Mesendoderm (in vitro differentiated cells): ENCODE results near the gene INO80C.

Source experiments
- DNase-seq: peaks from one replicate; pipeline ENCODE4 v3.0.0; 2013
- H2AK5ac ChIP-seq: 2 replicates; pipeline ENCODE4 v1.6.1; 2013; ENCODE audit warnings: low read length, inconsistent platforms
- H2BK120ac ChIP-seq: 2 replicates; pipeline ENCODE4 v1.6.1; 2013; ENCODE audit warnings: low read depth, mild to moderate bottlenecking, low read length, moderate library complexity, mixed read lengths
- H2BK15ac ChIP-seq: replicated peaks from 2 replicates; pipeline ENCODE4 v1.6.1; 2013; ENCODE audit warnings: low read depth, mild to moderate bottlenecking, moderate library complexity
- H2BK5ac ChIP-seq: 2 replicates; pipeline ENCODE4 v1.6.1; 2013; ENCODE audit warnings: low read length, inconsistent platforms
- H3K18ac ChIP-seq: 2 replicates; pipeline ENCODE4 v1.6.1; 2013; ENCODE audit warnings: mild to moderate bottlenecking, low read length, mixed read lengths
- H3K23ac ChIP-seq: one replicate; pipeline ENCODE4 v1.6.1; 2013; ENCODE audit warnings: low read length
- H3K27ac ChIP-seq: 2 replicates; pipeline ENCODE4 v1.5.1; 2013; ENCODE audit warnings: low read depth, mild to moderate bottlenecking, inconsistent platforms, low read length, moderate library complexity
- H3K27me3 ChIP-seq: 2 replicates; pipeline ENCODE4 v1.6.1; 2013; ENCODE audit warnings: low read length, control low read depth, mild to moderate bottlenecking, inconsistent platforms; ENCODE audit not compliant: insufficient read depth, poor library complexity
- H3K36me3 ChIP-seq: 2 replicates; pipeline ENCODE4 v1.6.1; 2013; ENCODE audit warnings: low read length, inconsistent platforms; ENCODE audit not compliant: control insufficient read depth, insufficient read depth
- H3K4ac ChIP-seq: one replicate; pipeline ENCODE4 v1.6.1; 2013; ENCODE audit warnings: low read depth, mild to moderate bottlenecking, low read length, moderate library complexity
- H3K4me1 ChIP-seq: 2 replicates; pipeline ENCODE4 v1.6.1; 2013; ENCODE audit warnings: low read depth, low read length, inconsistent platforms; ENCODE audit not compliant: control insufficient read depth
- H3K4me2 ChIP-seq: 2 replicates; pipeline ENCODE4 v1.6.1; 2013; ENCODE audit warnings: low read length
- H3K4me3 ChIP-seq: 2 replicates; pipeline ENCODE4 v1.5.1; 2013; ENCODE audit warnings: mild to moderate bottlenecking, low read length
- H3K56ac ChIP-seq: one replicate; pipeline ENCODE4 v1.6.1; 2013; ENCODE audit warnings: low read length
- H3K79me1 ChIP-seq: 2 replicates; pipeline ENCODE4 v1.6.1; 2013; ENCODE audit warnings: low read length, inconsistent platforms
- H3K79me2 ChIP-seq: 2 replicates; pipeline ENCODE4 v1.6.1; 2013; ENCODE audit warnings: mild to moderate bottlenecking, low read length; ENCODE audit not compliant: control insufficient read depth, insufficient read depth
- H3K9ac ChIP-seq: 2 replicates; pipeline ENCODE4 v1.6.1; 2013; ENCODE audit warnings: low read length, inconsistent platforms
- H4K5ac ChIP-seq: one replicate; pipeline ENCODE4 v1.6.1; 2013; ENCODE audit warnings: low read length
- H4K8ac ChIP-seq: one replicate; pipeline ENCODE4 v1.6.1; 2013; ENCODE audit warnings: low read depth, mild to moderate bottlenecking, control low read depth, low read length, moderate library complexity
- WGBS: extraction: QIAGEN DNeasy Blood & Tissue Kit; methylation state at CpG from one replicate; pipeline ENCODE4 v1.1.7; 2013; ENCODE audit warnings: low lambda C conversion rate, missing lambda C conversion rate; ENCODE audit not compliant: insufficient coverage; ENCODE audit errors: extremely low coverage; 5-methylcytosine and 5-hydroxymethylcytosine counted together

INO80C gene

DNA sequence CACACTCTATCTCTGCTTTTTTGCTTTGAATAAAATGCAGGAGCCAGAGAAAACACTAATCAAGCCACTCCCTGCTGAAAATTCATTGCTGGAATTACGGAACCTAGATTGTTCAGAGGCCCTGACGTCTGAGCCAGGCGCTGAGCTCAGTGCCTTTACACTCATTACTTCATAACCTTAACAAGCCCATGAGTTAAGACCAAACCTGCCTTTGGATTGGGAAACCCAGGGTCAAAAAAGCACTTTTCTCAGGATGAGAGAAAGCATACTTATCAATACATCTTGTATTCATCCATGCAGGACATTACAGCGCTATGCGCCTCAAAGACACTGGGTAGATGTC is 762 bp downstream of the INO80C start:
- no peak overlapping the region for H2BK120ac ChIP-seq
- no peaks in the 10 kb centered on the region for H3K36me3 ChIP-seq
- no peak overlapping the region for H2BK5ac ChIP-seq
- peak overlapping the region; percentile 78 for H3K4me3 ChIP-seq
- peaks cover 15% of the 10 kb centered on the region for H3K79me1 ChIP-seq
- H3K23ac ChIP-seq, result peak overlapping the region; percentile 84
- peak overlapping the region; percentile 93 for H2AK5ac ChIP-seq
- H3K27me3 ChIP-seq, result no peaks in the 10 kb centered on the region
- peaks cover 10% of the 10 kb centered on the region for H3K4me1 ChIP-seq
- peak overlapping the region; percentile 97 for H3K4me2 ChIP-seq
- peak overlapping the region; percentile 59 for H4K5ac ChIP-seq
- WGBS, result no CpG with 5 or more reads among the region's 5 CpGs
- peak overlapping the region; percentile 90 for H3K56ac ChIP-seq
- H4K8ac ChIP-seq, result no peak overlapping the region
- peaks cover 32% of the 10 kb centered on the region for H3K79me2 ChIP-seq
- peak overlapping the region; percentile 92 for H3K9ac ChIP-seq
- peak overlapping the region; percentile 6 for H3K27ac ChIP-seq
- H3K18ac ChIP-seq, result peak overlapping the region; percentile 22
- peak overlapping the region; percentile 83 for H3K4ac ChIP-seq
- DNase-seq, result no peak
- no peak overlapping the region for H2BK15ac ChIP-seq

DNA sequence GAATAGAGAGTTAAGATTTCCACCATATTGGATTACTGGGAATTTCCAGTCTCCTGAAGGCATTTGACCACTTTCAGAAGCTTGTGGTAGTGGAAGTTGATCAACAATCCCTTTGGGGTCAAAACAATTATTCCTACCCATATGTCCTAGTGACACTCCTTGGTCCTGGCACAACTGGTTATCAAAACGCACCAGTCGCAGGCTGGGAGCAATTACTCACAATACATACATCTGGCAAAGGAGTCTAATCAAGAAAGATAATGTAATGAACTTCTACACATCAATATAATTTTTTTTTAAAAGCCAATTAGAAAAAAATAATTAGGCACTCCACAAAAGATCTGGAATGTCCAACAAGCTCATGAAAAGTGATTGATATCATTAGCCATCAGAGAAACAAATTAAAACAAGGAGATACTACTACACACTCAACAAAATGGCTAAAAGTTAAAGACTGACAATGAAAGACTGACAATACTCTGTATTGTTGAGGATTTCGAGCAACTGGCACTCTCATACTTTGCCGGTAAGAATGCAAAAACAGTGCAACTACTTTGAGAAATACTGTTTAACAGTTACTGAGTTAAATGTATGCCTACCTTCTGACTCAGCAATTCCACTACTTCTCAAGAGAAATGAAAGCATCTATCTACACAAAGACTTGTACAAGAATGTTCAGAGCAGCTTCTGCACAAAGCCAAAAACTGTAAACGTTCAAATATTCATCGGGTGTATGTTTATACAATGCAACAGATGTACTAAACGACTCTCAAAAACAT is 2.0 kb downstream of the INO80C start:
- no peak overlapping the region for H4K8ac ChIP-seq
- H3K79me2 ChIP-seq, result peaks cover 32% of the 10 kb centered on the region
- H3K23ac ChIP-seq, result no peak overlapping the region
- no CpG with 5 or more reads among the region's 7 CpGs for WGBS
- no peak overlapping the region for H3K27ac ChIP-seq
- no peak for DNase-seq
- H3K4me3 ChIP-seq, result no peak overlapping the region
- no peak overlapping the region for H2BK120ac ChIP-seq
- no peak overlapping the region for H2BK15ac ChIP-seq
- no peaks in the 10 kb centered on the region for H3K36me3 ChIP-seq
- H3K27me3 ChIP-seq, result no peaks in the 10 kb centered on the region
- H3K4me1 ChIP-seq, result peaks cover 13% of the 10 kb centered on the region
- H3K4me2 ChIP-seq, result no peak overlapping the region
- no peak overlapping the region for H3K18ac ChIP-seq
- H2AK5ac ChIP-seq, result no peak overlapping the region
- H3K56ac ChIP-seq, result no peak overlapping the region
- H3K79me1 ChIP-seq, result peaks cover 15% of the 10 kb centered on the region
- no peak overlapping the region for H4K5ac ChIP-seq
- H3K9ac ChIP-seq, result no peak overlapping the region
- H3K4ac ChIP-seq, result no peak overlapping the region
- H2BK5ac ChIP-seq, result no peak overlapping the region

DNA sequence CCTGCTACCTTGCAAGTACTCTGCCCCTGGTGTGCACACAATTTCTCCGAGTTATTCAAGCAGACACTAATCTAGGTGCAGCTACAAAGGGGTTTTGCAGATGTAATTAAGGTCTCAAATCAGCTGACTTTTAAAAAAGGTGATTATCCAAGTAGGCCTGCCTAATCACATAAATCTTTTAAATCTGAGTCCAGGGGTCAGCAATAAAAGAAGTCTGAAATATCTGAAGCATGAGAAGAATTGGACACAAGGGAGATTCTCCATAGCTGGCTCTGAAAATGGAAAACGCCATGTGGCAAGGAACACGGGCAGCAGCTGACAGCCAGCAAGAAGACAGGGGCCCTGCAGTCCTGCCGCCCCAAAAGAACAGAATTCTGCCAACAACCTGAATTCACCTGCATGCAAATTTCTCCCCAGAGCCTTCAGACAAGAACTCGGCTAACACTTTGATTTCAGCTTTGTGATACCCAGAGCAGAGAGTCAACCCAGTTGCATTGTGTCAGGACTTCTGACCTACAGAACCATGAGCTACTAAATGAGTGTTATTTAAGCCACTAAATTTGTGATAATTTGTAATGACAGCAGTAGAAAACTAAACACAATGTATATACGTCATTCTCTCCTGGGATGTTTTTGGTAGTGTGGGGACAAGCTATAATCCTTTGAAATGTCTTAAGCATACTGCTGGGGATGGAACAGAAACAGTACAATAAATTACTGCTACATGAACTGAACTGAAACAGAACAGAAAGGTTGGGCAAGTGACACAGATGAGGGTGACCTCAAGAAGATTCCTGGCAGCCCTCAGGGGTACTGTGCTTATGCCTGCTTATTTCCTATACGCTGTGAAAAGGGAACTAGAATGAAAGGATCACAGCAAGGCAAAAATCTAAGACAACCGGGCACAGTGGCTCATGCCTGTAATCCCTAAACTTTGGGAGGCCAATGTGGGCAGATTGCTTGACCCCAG is 3.2 kb downstream of the INO80C start:
- Histone ChIP-seq H2AK5ac (no peak overlapping the region), H3K23ac (no peak overlapping the region), H3K56ac (peak overlapping the region; percentile 19), H3K27me3 (no peaks in the 10 kb centered on the region), H3K4me2 (no peak overlapping the region), H2BK5ac (no peak overlapping the region), H3K79me2 (peaks cover 38% of the 10 kb centered on the region), H3K79me1 (peaks cover 17% of the 10 kb centered on the region), H2BK15ac (no peak overlapping the region), H4K8ac (no peak overlapping the region), H4K5ac (no peak overlapping the region), H3K27ac (no peak overlapping the region), H3K36me3 (no peaks in the 10 kb centered on the region), H3K4ac (no peak overlapping the region), H3K9ac (no peak overlapping the region), H3K4me3 (no peak overlapping the region), H2BK120ac (no peak overlapping the region), H3K4me1 (peaks cover 20% of the 10 kb centered on the region), H3K18ac (no peak overlapping the region)
- WGBS, result no CpG with 5 or more reads among the region's 8 CpGs
- DNase-seq, result no peak

DNA sequence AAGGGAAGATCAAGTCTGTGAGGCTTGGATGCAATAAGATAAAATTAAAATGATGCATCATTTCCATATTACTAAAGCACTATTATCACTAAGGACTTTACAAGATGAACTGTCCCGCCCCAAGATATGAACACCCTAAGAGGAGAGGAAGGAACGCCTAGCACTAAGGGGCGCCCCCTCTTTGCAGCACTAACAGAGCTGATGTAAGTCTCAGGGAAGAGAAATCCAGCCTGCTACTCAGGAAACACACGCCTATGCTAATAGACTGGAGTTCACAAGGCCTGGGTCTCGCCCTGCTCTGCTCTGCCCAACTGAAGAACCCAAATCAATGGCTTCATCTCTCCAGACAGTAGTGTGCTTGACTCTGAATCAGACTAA is 6.1 kb downstream of the INO80C start:
- Histone ChIP-seq H3K36me3 (no peaks in the 10 kb centered on the region), H3K79me1 (peaks cover 15% of the 10 kb centered on the region), H3K79me2 (peaks cover 42% of the 10 kb centered on the region), H2BK5ac (peak overlapping the region; percentile 17), H3K56ac (peak overlapping the region; percentile 67), H3K27me3 (no peaks in the 10 kb centered on the region), H4K5ac (no peak overlapping the region), H3K4me1 (peaks cover 18% of the 10 kb centered on the region), H3K4ac (no peak overlapping the region), H2BK120ac (peak overlapping the region; percentile 66), H3K23ac (no peak overlapping the region), H2AK5ac (no peak overlapping the region), H3K9ac (no peak overlapping the region), H2BK15ac (no peak overlapping the region), H3K4me2 (no peak overlapping the region), H3K4me3 (no peak overlapping the region), H4K8ac (no peak overlapping the region), H3K27ac (peak overlapping the region; percentile 47), H3K18ac (peak overlapping the region; percentile 65)
- peak; percentile 87 for DNase-seq
- whole genome bisulfite sequencing, result no CpG with 5 or more reads among the region's 5 CpGs

DNA sequence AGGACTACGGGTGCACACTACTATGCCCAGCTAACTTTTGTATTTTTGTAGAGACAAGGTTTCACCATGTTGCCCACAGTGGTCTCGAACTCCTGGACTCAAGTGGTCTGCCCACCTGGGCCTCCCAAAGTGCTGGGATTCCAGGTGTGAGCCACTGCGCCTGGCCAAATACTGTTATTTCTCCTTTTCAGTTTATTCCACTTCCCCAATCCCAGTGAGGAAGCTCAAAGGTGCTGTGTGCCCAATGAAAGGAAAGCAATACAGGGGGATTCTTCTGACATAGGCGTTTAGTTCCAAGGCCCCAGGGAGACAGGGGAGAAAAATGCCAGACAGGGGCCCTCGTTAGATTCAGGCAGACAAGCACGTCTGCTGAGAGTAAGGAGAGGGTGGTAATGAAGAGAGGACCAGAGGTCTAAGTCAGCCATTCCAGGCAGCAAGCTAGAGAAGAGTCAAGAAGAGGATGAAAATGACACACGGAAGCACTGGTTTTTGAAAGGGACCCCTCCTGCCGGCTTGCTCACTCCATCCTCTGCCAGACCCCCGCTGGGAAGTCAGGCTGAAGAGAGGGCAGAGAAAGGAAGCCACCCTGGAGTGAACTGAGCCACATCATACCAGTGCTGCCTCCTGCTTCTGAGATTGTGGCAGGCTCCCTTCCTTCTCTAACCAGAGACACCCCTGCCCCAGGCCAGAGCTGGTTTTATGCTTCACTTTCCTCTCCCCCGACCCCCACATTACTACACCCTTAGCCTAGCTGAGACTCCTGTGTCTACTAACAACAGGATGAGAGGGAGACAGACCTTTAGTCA is 6.7 kb downstream of the INO80C start:
- Histone ChIP-seq H3K4ac (peak overlapping the region; percentile 61), H3K27ac (peak overlapping the region; percentile 47), H3K79me1 (peaks cover 11% of the 10 kb centered on the region), H2AK5ac (peak overlapping the region; percentile 9), H3K23ac (no peak overlapping the region), H3K36me3 (no peaks in the 10 kb centered on the region), H3K9ac (no peak overlapping the region), H3K4me3 (no peak overlapping the region), H2BK5ac (peak overlapping the region; percentile 17), H4K8ac (no peak overlapping the region), H3K56ac (peak overlapping the region; percentile 67), H3K18ac (peak overlapping the region; percentile 65), H3K4me1 (peaks cover 15% of the 10 kb centered on the region), H3K27me3 (no peaks in the 10 kb centered on the region), H2BK120ac (peak overlapping the region; percentile 66), H2BK15ac (no peak overlapping the region), H3K79me2 (peaks cover 38% of the 10 kb centered on the region), H4K5ac (no peak overlapping the region), H3K4me2 (no peak overlapping the region)
- peak; percentile 77 for DNase-seq
- no CpG with 5 or more reads among the region's 10 CpGs for WGBS
